ENCODE results near the gene PDE6A. TPM values are rescaled to one million over a fixed set of nuclear protein-coding genes. Genes with fewer than 3 reads are reported as not detected.

PDE6A gene
- total and polyA plus RNA-seq, 2 of the 8 experiments (the other 6 are each of a cell fraction or from before 2014, with no cell fraction given): not detected

- no peak overlapping the region for H2BK15ac ChIP-seq (ENCODE audit: low read length)
- no peaks in the 10 kb centered on the region for H3K27me3 ChIP-seq (replicated peaks in 1 of 4; ENCODE audit: control insufficient read depth in 3 of 4, extremely low read depth in 1 of 4, insufficient read depth in 3 of 4, low read length in 3 of 4)
- no peak overlapping the region for H4K8ac ChIP-seq (ENCODE audit: extremely low read depth, insufficient read depth, low read length)
- no peaks in the 10 kb centered on the region for H3K23me2 ChIP-seq (ENCODE audit: low read depth, low read length)
- no peak overlapping the region for H3K27ac ChIP-seq (ENCODE audit: low read depth, low read length)
- no peak overlapping the region for H3K18ac ChIP-seq (ENCODE audit: extremely low read depth, low read length)
- H3K56ac ChIP-seq (replicated peaks; ENCODE audit: insufficient read length, low read depth, low read length): no peak overlapping the region
- no peak overlapping the region for H2BK20ac ChIP-seq (ENCODE audit: low read length)
- FAIRE-seq (no peak), DNase-seq (ENCODE audit: low read depth in 1 of 2, low spot score in 2 of 2) (no peak)
- H3K4ac ChIP-seq (replicated peaks; ENCODE audit: insufficient read length, low read depth, low read length): no peak overlapping the region
- H3K9ac ChIP-seq (replicated peaks in 1 of 4; ENCODE audit: extremely low read depth in 1 of 4, low read depth in 3 of 4, low read length in 3 of 4): no peak overlapping the region
- H3K79me1 ChIP-seq (ENCODE audit: low read depth, low read length): no peaks in the 10 kb centered on the region
- H2BK120ac ChIP-seq (replicated peaks; ENCODE audit: low read depth, low read length): no peak overlapping the region
- no peaks in the 10 kb centered on the region for H4K20me1 ChIP-seq (replicated peaks in 1 of 2; ENCODE audit: control insufficient read depth in 1 of 2, insufficient read depth in 2 of 2, low read length in 2 of 2)
- H3K9me3 ChIP-seq (ENCODE audit: insufficient read depth in 2 of 2, low read depth in 1 of 2, low read length in 1 of 2): no peaks in the 10 kb centered on the region
- no peaks in the 10 kb centered on the region for H3K79me2 ChIP-seq (ENCODE audit: control insufficient read depth in 1 of 2, insufficient read depth in 2 of 2, low read length in 2 of 2)
- ChIA-PET CTCF (ENCODE audit: partially characterized antibody) (interaction anchor here (0.7 to 6.8 kb wide), 4 partner anchors 9 to 135 kb away, joined by 3 to 41 read pairs (median 4); partner anchors contain the start of gene SLC26A2), POLR2A (ENCODE audit: partially characterized antibody) (no interaction called here)
- no peaks in the 10 kb centered on the region for H3K4me1 ChIP-seq (replicated peaks in 1 of 4; ENCODE audit: control insufficient read depth in 3 of 4, insufficient read depth in 4 of 4, low read length in 3 of 4)
- H3K23ac ChIP-seq (ENCODE audit: insufficient read length): no peak overlapping the region
- no peak overlapping the region for H4K5ac ChIP-seq (ENCODE audit: insufficient read length, low read depth, low read length)
- H3K4me3 ChIP-seq (ENCODE audit: extremely low read depth in 1 of 4, insufficient read depth in 2 of 4, low read depth in 3 of 4, low read length in 4 of 4): no peak overlapping the region
- no peak overlapping the region for H4K91ac ChIP-seq (replicated peaks; ENCODE audit: insufficient read length, low read length)
- no peak overlapping the region for H2BK5ac ChIP-seq (ENCODE audit: low read depth, low read length)
- no peak overlapping the region for H2AFZ ChIP-seq (ENCODE audit: low read length)
- no peak overlapping the region for H2AK5ac ChIP-seq (ENCODE audit: low read depth, low read length)
- H3K4me2 ChIP-seq (ENCODE audit: insufficient read depth in 1 of 2, low read depth in 2 of 2, low read length in 2 of 2): no peak overlapping the region
- no peak overlapping the region for H2BK12ac ChIP-seq (ENCODE audit: low read depth, low read length)
- no peaks in the 10 kb centered on the region for H3K36me3 ChIP-seq (ENCODE audit: control insufficient read depth in 2 of 4, insufficient read depth in 4 of 4, low read length in 3 of 4)
- 84% methylated on average over 4 of the region's 4 CpGs; no CpG with 5 or more reads in 1 of the 2 experiments for WGBS, 2 experiments (ENCODE audit: extremely low coverage in 1 of 2, insufficient coverage in 1 of 2, insufficient read length in 1 of 2, insufficient replicate concordance in 2 of 2, low coverage in 1 of 2, low lambda C conversion rate in 2 of 2, missing lambda C conversion rate in 1 of 2)
- no peak overlapping the region for H3K14ac ChIP-seq (ENCODE audit: insufficient read length)
- TF ChIP-seq MAFK (IDR thresholded peaks at IDR 0.05; ENCODE audit: low read depth, low read length) (no peak), FOSL1 (IDR thresholded peaks at IDR 0.05; ENCODE audit: insufficient read depth, low read depth, low read length) (no peak), MAX (IDR thresholded peaks at IDR 0.05) (no peak), JUN (IDR thresholded peaks at IDR 0.05; ENCODE audit: low read depth, low read length) (no peak), RNF2 (IDR thresholded peaks at IDR 0.05; ENCODE audit: borderline replicate concordance, low read depth, low read length, missing control alignments, poor library complexity, severe bottlenecking) (no peak), CTBP2 (IDR thresholded peaks at IDR 0.05; ENCODE audit: borderline replicate concordance, insufficient read depth, insufficient read length, low read length) (no peak), ASH2L (IDR thresholded peaks at IDR 0.05; ENCODE audit: low read length) (no peak), RXRA (IDR thresholded peaks at IDR 0.05; ENCODE audit: insufficient read depth, low read depth, low read length) (no peak)
- TF ChIP-seq, protein P1, sequence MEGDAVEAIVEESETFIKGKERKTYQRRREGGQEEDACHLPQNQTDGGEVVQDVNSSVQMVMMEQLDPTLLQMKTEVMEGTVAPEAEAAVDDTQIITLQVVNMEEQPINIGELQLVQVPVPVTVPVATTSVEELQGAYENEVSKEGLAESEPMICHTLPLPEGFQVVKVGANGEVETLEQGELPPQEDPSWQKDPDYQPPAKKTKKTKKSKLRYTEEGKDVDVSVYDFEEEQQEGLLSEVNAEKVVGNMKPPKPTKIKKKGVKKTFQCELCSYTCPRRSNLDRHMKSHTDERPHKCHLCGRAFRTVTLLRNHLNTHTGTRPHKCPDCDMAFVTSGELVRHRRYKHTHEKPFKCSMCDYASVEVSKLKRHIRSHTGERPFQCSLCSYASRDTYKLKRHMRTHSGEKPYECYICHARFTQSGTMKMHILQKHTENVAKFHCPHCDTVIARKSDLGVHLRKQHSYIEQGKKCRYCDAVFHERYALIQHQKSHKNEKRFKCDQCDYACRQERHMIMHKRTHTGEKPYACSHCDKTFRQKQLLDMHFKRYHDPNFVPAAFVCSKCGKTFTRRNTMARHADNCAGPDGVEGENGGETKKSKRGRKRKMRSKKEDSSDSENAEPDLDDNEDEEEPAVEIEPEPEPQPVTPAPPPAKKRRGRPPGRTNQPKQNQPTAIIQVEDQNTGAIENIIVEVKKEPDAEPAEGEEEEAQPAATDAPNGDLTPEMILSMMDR (IDR thresholded peaks at IDR 0.05; ENCODE audit: control extremely low read depth in 1 of 3, insufficient read depth in 1 of 3, low read depth in 1 of 3, low read length in 3 of 3): no peak
Observed at GRCh38 chr5:149969181-149969930, 24.8 kb upstream of the PDE6A start.
